Lower lobe of right lung (tissue), 2 donors: Measurements from ENCODE around the gene IZUMO4. TPM values are rescaled to one million over a fixed set of nuclear protein-coding genes. Genes with fewer than 3 reads are reported as not detected.

ENCODE experiments used
- ATAC-seq, 2 donors: fragments of 200-7000 bp; cut with Tn5 transposase; one replicate each; pipeline ENCODE4 v1.9.1; 2020 to 2022; ENCODE audit warnings: mild to moderate bottlenecking in 2 of 2, moderate library complexity in 2 of 2
- DNase-seq: peaks from one replicate; pipeline ENCODE4 v3.0.0-alpha.2; 2020
- H3K27ac ChIP-seq: fragments of 200-600 bp; one replicate; pipeline ENCODE4 v1.8.0; 2022
- H3K27me3 ChIP-seq: fragments of 200-600 bp; one replicate; pipeline ENCODE4 v1.8.0; 2022; ENCODE audit warnings: low read depth
- H3K36me3 ChIP-seq: fragments of 200-600 bp; one replicate; pipeline ENCODE4 v1.8.0; 2022; ENCODE audit warnings: mild to moderate bottlenecking
- H3K4me1 ChIP-seq: fragments of 200-600 bp; one replicate; pipeline ENCODE4 v1.8.0; 2022
- H3K4me3 ChIP-seq: fragments of 200-600 bp; one replicate; pipeline ENCODE4 v1.8.0; 2022; ENCODE audit warnings: mild to moderate bottlenecking
- H3K9me3 ChIP-seq: fragments of 200-600 bp; one replicate; pipeline ENCODE4 v1.8.0; 2022
- intact Hi-C: fragments of 100-400 bp; cut with DNase I; formaldehyde crosslinking; loops from one replicate; pipeline ENCODE4 v1.11.0; 2022
- total RNA-seq: library from RNA; stranded (reverse); fragmentation: NEBNext Ultra II Directional; extraction: Animal tissue kit (Norgen Biotek cat#: 25700); gene quantifications from one replicate; pipeline ENCODE4 v1.2.1, GENCODE V29; 2021
- TF ChIP-seq, protein P1 (sequence below): fragments of 200-600 bp; IDR thresholded peaks from one replicate; pipeline ENCODE4 v1.8.0; 2022; ENCODE audit warnings: antibody characterized with exemption, mild to moderate bottlenecking
- donor health status: DM: no; HTN: yes; CAD: no; lungs with severe emphysema.

IZUMO4 gene
- total RNA-seq, 1 donor from 2014 or later: 7.4 TPM

DNA sequence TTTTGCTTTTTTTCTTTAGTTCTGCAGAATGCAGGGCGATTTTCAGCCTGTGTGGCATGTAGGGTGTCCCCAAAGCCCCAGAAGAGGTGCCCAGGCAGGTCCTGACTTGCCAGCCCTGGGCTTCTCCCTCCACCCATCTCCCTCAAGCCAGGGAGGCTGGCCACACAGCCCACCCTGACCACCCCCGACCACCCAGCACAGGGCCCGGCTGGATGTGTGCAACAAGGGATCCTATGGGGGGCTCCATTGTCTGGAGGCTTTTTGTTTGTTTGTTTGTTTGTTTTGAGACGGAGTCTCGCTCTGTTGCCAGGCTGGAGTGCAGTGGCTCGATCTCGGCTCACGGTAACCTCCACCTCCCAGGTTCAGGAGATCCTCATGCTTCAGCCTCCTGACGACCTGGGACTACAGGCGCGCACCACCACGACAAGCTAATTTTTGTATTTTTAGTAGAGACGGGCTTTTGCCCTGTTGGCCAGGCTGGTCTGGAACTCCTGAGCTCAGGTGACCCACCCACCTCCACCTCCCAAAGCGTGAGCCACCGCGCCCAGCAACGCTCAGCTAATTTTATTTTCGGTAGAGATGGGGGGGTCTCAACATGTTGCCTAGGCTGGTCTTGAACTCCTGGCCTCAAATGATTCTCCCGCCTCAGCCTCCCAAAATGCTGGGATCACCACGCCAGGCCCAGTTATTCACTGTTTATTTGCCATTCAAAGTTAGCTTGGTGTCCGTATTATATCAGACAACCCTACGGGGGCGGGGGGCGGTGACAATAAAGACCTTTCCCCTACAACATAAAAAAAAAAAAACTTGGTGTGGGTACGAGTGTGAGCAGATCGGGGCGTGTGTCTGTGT is 37.9 kb upstream of the IZUMO4 start:
- ATAC-seq (no peak), DNase-seq (no peak)
- Histone ChIP-seq H3K9me3 (no peaks in the 10 kb centered on the region), H3K36me3 (no peaks in the 10 kb centered on the region), H3K27ac (peak overlapping the region; percentile 100), H3K27me3 (no peaks in the 10 kb centered on the region), H3K4me3 (peak overlapping the region; percentile 79), H3K4me1 (peaks cover 80% of the 10 kb centered on the region)
- intact Hi-C loops: no loop called here
- TF ChIP-seq, protein P1, sequence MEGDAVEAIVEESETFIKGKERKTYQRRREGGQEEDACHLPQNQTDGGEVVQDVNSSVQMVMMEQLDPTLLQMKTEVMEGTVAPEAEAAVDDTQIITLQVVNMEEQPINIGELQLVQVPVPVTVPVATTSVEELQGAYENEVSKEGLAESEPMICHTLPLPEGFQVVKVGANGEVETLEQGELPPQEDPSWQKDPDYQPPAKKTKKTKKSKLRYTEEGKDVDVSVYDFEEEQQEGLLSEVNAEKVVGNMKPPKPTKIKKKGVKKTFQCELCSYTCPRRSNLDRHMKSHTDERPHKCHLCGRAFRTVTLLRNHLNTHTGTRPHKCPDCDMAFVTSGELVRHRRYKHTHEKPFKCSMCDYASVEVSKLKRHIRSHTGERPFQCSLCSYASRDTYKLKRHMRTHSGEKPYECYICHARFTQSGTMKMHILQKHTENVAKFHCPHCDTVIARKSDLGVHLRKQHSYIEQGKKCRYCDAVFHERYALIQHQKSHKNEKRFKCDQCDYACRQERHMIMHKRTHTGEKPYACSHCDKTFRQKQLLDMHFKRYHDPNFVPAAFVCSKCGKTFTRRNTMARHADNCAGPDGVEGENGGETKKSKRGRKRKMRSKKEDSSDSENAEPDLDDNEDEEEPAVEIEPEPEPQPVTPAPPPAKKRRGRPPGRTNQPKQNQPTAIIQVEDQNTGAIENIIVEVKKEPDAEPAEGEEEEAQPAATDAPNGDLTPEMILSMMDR: no peak

DNA sequence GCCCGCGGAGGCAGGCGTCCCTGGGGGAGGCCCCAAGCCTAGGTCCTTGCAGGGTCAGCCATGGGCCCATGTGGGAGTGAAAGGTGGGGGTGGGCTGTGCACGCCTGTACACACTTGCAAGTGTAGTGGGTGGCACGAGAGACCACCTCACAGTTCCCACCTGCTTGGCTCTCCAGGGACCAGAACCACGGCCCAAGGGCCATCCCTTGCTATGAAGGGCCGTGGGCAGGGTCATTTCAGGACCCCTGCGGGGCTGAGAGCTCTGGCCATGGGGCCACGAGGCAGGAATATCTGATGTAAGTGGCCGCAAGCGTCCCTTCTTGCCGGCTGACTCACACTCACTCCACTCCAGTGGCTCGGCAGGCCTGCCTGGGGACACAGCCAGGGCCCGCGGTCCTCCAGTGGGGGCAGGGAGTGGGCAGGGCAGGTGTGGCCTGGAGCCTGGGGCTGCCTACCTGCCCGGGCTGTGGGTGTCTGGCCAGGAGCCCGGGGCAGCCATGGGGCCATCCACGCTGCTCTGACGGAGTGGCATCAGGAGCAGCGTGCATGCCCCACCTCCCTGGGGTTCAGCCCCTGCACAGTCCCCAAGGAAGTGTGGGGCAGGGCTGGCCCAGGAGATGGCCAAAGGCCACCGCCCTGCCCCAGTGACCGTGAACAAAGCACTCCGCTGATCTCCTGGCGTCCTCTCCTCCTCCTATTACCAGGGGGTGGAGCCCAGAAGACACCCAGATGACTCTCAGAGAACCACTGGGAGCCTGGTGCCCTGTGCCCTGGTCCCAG is 37.1 kb upstream of the IZUMO4 start:
- TF ChIP-seq, protein P1: no peak
- peak overlapping the region; percentile 79 for H3K4me3 ChIP-seq
- H3K27me3 ChIP-seq: no peaks in the 10 kb centered on the region
- peaks cover 80% of the 10 kb centered on the region for H3K4me1 ChIP-seq
- intact Hi-C loops: no loop called here
- no peaks in the 10 kb centered on the region for H3K36me3 ChIP-seq
- peak overlapping the region; percentile 100 for H3K27ac ChIP-seq
- H3K9me3 ChIP-seq: no peaks in the 10 kb centered on the region
- peak; percentile 76 to 80 for ATAC-seq
- peak; percentile 92 for DNase-seq

DNA sequence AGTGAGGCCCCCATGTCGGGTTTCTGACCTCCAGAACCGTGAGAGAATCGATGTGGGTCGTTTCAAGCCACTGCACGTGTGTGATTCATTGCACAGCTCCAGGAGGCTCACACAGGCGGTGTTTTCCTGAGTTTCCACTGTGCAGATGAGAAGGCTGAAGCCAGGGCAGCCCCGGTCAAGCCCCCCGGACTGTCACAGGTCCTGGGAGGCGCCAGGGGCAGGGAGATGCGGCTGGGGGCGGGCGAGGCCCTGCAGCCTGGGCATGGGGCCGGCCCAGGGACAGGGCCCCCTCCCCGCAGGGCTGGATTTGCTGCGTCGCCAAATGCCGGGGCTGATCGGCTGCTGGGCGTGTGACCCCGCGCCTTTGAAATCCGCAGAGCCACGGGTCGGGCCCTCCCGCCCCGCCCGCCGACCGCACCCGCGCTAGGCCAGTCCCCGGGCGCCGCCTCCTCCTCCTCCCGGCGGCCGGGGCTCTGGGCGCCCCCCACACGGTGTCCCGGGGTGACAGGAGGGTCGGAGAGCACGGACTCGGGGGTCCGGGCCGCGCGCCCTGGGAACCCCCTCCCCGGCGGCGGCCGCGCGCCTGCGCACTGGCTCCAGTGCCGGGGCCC is 35.7 kb upstream of the IZUMO4 start:
- Histone ChIP-seq H3K4me1 (peaks cover 71% of the 10 kb centered on the region), H3K36me3 (no peaks in the 10 kb centered on the region), H3K4me3 (peak overlapping the region; percentile 79), H3K27me3 (no peaks in the 10 kb centered on the region), H3K27ac (peak overlapping the region; percentile 100), H3K9me3 (no peaks in the 10 kb centered on the region)
- DNase-seq: peak; percentile 85
- intact Hi-C loops: no loop called here
- TF ChIP-seq, protein P1: no peak
- ATAC-seq: peak; percentile 62 to 67

DNA sequence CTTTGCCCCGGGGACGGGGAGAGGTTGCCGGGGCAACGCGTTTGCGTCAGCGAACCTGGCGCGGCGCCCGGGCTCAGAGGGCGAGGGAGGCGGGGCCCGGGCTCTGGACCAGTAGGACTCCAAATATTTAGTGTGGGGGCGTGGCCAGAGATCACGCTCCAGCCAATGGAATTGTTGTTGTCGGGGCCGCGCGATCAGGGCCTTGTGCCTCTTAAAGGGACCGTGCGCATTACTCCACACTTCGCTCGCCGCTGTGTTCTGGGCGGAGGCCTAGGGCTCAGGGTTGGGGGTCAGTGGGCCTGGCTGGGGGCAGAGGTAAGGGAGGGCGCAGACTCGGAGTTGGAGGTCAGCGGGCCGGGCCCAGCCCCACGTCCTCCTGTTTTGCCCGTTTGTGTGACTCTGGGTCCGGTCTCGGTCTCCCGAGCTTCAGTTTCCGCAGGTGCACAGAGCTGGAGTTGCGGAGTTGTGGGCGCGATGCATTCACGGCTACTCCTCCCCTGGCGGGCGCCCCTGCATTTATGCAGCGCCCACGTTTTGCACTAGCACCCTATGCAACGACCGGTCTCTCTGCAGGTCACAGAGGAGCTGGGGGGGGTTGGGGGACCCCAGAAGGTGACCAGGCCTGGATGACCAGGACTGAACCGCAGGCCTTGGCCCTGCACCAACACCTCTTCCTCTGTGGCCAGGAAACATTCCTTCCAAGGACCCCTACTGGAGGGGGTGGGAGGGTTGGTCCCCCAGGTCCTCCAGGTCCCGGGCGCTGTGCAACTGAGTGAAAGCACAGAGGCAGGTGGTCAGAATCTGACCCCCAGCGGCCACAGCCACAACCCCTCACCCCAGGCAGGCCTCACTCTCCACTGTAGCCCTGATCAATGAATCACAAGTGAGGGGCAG is 35.0 kb upstream of the IZUMO4 start:
- ATAC-seq (peak; percentile 90 to 93), DNase-seq (peak; percentile 99)
- TF ChIP-seq, protein P1: no peak
- intact Hi-C loops: no loop called here
- H3K27me3 ChIP-seq: no peaks in the 10 kb centered on the region
- H3K4me1 ChIP-seq: peaks cover 66% of the 10 kb centered on the region
- H3K9me3 ChIP-seq: no peaks in the 10 kb centered on the region
- H3K27ac ChIP-seq: peak overlapping the region; percentile 100
- no peaks in the 10 kb centered on the region for H3K36me3 ChIP-seq
- H3K4me3 ChIP-seq: peak overlapping the region; percentile 79

DNA sequence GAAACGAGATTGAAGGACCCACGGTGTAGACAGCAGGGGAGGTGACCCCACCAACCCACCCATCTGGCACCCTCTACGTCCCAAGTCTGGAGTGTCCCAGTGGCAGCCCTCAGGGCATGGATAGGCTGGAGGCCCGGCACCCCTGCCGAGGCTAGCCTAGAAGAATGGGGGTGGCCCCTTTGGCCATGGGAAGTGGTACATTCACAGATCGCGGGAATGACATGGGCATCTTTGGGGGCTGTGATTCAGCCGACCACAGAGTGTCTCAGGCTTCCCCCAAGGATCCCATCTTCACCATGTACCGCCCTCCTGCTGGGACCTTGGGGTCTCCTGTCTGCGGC is 34.4 kb upstream of the IZUMO4 start:
- peak overlapping the region; percentile 100 for H3K27ac ChIP-seq
- intact Hi-C loops: no loop called here

More for the DNA sequence above, 34.4 kb upstream of the IZUMO4 start:
- no peak for ATAC-seq
- Histone ChIP-seq H3K36me3 (no peaks in the 10 kb centered on the region), H3K4me1 (peaks cover 60% of the 10 kb centered on the region), H3K27me3 (no peaks in the 10 kb centered on the region), H3K9me3 (no peaks in the 10 kb centered on the region), H3K4me3 (peak overlapping the region; percentile 79)
- TF ChIP-seq, protein P1: no peak
- DNase-seq: no peak
